HepG2 (cell line): ENCODE results near the gene COL4A2. TPM values are rescaled to one million over a fixed set of nuclear protein-coding genes. Genes with fewer than 3 reads are reported as not detected.

Experiments used
- ATAC-seq: fragments of 200-7000 bp; cut with Tn5 transposase; 3 replicates; pipeline ENCODE4 v1.9.1; 2020; ENCODE audit warnings: mild to moderate bottlenecking, moderate library complexity
- BruUV-seq: library from RNA; stranded (reverse); fragments of 400-500 nt; replicated peaks from 2 replicates; lab custom pipeline; 2021; lab: Mats Ljungman, UMichigan
- CTCF ChIA-PET: fragments of 300-600 bp; formaldehyde crosslinking; extraction: SDS; loops from one replicate; lab custom pipeline; 2021; ENCODE audit warnings: low total read pairs, inconsistent platforms, low intra/inter-chr PET ratio; lab: Yijun Ruan, JAX
- POLR2A ChIA-PET: fragments of 350-600 bp; sonication (Branson Sonifier 250); formaldehyde crosslinking; loops from one replicate; lab custom pipeline; 2020; ENCODE audit warnings: antibody characterized with exemption, inconsistent platforms; lab: Yijun Ruan, JAX
- DNase-seq: peaks from one replicate; pipeline ENCODE4 v3.0.0-alpha.2; 2015; ENCODE audit warnings: low spot score
- FAIRE-seq: peaks from 3 replicates; lab custom pipeline; 2011; peaks lifted over from hg19 to GRCh38; lab: Jason Lieb, UNC
- H2AFZ ChIP-seq: one replicate; pipeline ENCODE4 v1.6.1; 2011; ENCODE audit warnings: low read length, inconsistent platforms
- H3K27ac ChIP-seq: fragments of 300-600 bp; 3 replicates; pipeline ENCODE4 v1.8.0; 2011; ENCODE audit warnings: mixed run types, mild to moderate bottlenecking, mixed read lengths, low read length, inconsistent platforms; ENCODE audit not compliant: insufficient read depth; ENCODE audit errors: extremely low read length
- H3K27me3 ChIP-seq, 2 experiments: fragments of 200-600 bp in 1 of 2; 2 replicates in 1 of 2; 3 replicates in 1 of 2; pipeline versions ENCODE4 v1.6.0 to v1.8.0; 2011; ENCODE audit warnings: low read length in 2 of 2, mild to moderate bottlenecking in 2 of 2, moderate library complexity in 2 of 2, inconsistent platforms in 1 of 2; ENCODE audit not compliant: insufficient read depth in 2 of 2, control insufficient read depth in 1 of 2
- H3K36me3 ChIP-seq, 2 experiments: fragments of 200-600 bp in 1 of 2; replicated peaks in 1 of 2; 2 replicates in 1 of 2; 3 replicates in 1 of 2; pipeline versions ENCODE4 v1.5.1 to v1.8.0; 2011; ENCODE audit warnings: low read length in 2 of 2, inconsistent platforms in 1 of 2; ENCODE audit not compliant: insufficient read depth in 2 of 2, control insufficient read depth in 1 of 2
- H3K4me1 ChIP-seq: 2 replicates; pipeline ENCODE4 v1.5.1; 2012; ENCODE audit warnings: low read length, inconsistent platforms; ENCODE audit not compliant: insufficient read depth
- H3K4me2 ChIP-seq: 2 replicates; pipeline ENCODE4 v1.6.0; 2011; ENCODE audit warnings: low read depth, low read length, inconsistent platforms
- H3K4me3 ChIP-seq, 3 experiments: fragments of 200-600 bp in 1 of 3; sonication (generic), shearing (Covaris generic) in 1 of 3; replicated peaks in 1 of 3; 2 replicates each; pipeline ENCODE4 v1.5.1; 2011 to 2016; ENCODE audit warnings: low read length in 3 of 3, inconsistent platforms in 2 of 3, low read depth in 2 of 3, mild to moderate bottlenecking in 2 of 3, control low read depth in 1 of 3, mixed read lengths in 1 of 3; ENCODE audit not compliant: insufficient read depth in 1 of 3
- H3K79me2 ChIP-seq: one replicate; pipeline ENCODE4 v1.6.1; 2011; ENCODE audit warnings: low read length, inconsistent platforms; ENCODE audit not compliant: insufficient read depth
- H3K9ac ChIP-seq: 2 replicates; pipeline ENCODE4 v1.6.0; 2011; ENCODE audit warnings: mild to moderate bottlenecking, low read depth, low read length, inconsistent platforms; ENCODE audit not compliant: insufficient read depth
- H3K9me3 ChIP-seq: 2 replicates; pipeline ENCODE4 v1.5.1; 2012; ENCODE audit warnings: mild to moderate bottlenecking, low read length
- H4K20me1 ChIP-seq: 2 replicates; pipeline ENCODE4 v1.6.0; 2011; ENCODE audit warnings: inconsistent platforms, mild to moderate bottlenecking, low read length, moderate library complexity; ENCODE audit not compliant: insufficient read depth
- ZNF10 ChIP-seq: sonication (generic); formaldehyde crosslinking; IDR thresholded peaks from 2 replicates; pipeline ENCODE4 v1.4.0; 2020; ENCODE audit warnings: mild to moderate bottlenecking, low read depth, missing genetic modification reagents, borderline replicate concordance
- ZNF17 ChIP-seq: sonication (generic); formaldehyde crosslinking; IDR thresholded peaks from 2 replicates; pipeline ENCODE4 v1.5.0; 2020; ENCODE audit warnings: mild to moderate bottlenecking, missing genetic modification reagents
- ZNF407 ChIP-seq: sonication (generic); formaldehyde crosslinking; IDR thresholded peaks from one replicate; pipeline ENCODE4 v1.5.1; 2020; ENCODE audit warnings: mild to moderate bottlenecking, missing genetic modification reagents; ENCODE audit errors: not compliant biosample characterization
- ZNF484 ChIP-seq: sonication (generic); formaldehyde crosslinking; IDR thresholded peaks from 2 replicates; pipeline ENCODE4 v1.5.1; 2020; ENCODE audit warnings: mild to moderate bottlenecking, low read depth, missing genetic modification reagents, borderline replicate concordance
- ZNF496 ChIP-seq: sonication (generic); formaldehyde crosslinking; IDR thresholded peaks from 2 replicates; pipeline ENCODE4 v1.8.1; 2023; ENCODE audit warnings: mild to moderate bottlenecking, moderate library complexity, missing genetic modification reagents; ENCODE audit not compliant: insufficient replicate concordance
- WGBS: methylation state at CpG from one replicate; pipeline ENCODE4 v1.1.6; 2017; ENCODE audit warnings: low lambda C conversion rate; 5-methylcytosine and 5-hydroxymethylcytosine counted together
- in situ Hi-C: cut with HindIII; loops from 2 replicates; pipeline ENCODE4 v1.10.0; 2017; ENCODE audit warnings: low pct_unique_long_range_greater_than_20kb; ENCODE audit not compliant: extremely low pct_ligation_motif_present
- intact Hi-C: fragments of 100-400 bp; cut with micrococcal nuclease; formaldehyde crosslinking; loops from one replicate; pipeline ENCODE4 v1.10.0; 2022; ENCODE audit not compliant: unreplicated experiment
- polyA plus RNA-seq, 8 experiments: library from polyadenylated mRNA; depleted of rRNA in 3 of 8; stranded (reverse) in 7 of 8; unstranded in 1 of 8; fragments of >200 nt; fragmentation: Illumina TruSeq in 4 of 8; extraction: Trizol in 4 of 8; gene quantifications; 2 replicates each; pipeline versions ENCODE4 v1.2.1 to v1.2.3, GENCODE V29; 2011 to 2016; ENCODE audit warnings: low read depth in 4 of 8, missing spikeins in 1 of 8, mixed read lengths in 1 of 8; ENCODE audit not compliant: insufficient read depth in 1 of 8
- total RNA-seq, 5 experiments: library from RNA; depleted of rRNA; stranded (reverse); fragments of >200 nt; fragmentation: Illumina TruSeq; extraction: Trizol; gene quantifications; 2 replicates each; pipeline ENCODE4 v1.2.3, GENCODE V29; 2016; ENCODE audit warnings: low read depth in 1 of 5
- TF ChIP-seq, protein P1 (sequence below): sonication (generic); formaldehyde crosslinking; IDR thresholded peaks from 2 replicates; pipeline ENCODE4 v1.5.0; 2020; ENCODE audit warnings: mild to moderate bottlenecking, missing genetic modification reagents, borderline replicate concordance

Gene COL4A2
- total and polyA plus RNA-seq, 2 of the 13 experiments (the other 11 are each of a cell fraction or from before 2014, with no cell fraction given): 0.22 to 1.9 TPM

- no peak overlapping the region for H3K9ac ChIP-seq
- H3K36me3 ChIP-seq: peaks cover 5 to 20% of the 10 kb centered on the region in 2 experiments; a peak in 2 of 5 replicates
- POLR2A ChIA-PET: interaction anchor here (0.9 to 2.0 kb wide), 3 partner anchors 9 to 15 kb away, joined by 3 to 9 read pairs (median 6); partner anchors contain the start of gene RAB20
- in situ Hi-C loops (no loop called here), intact Hi-C loops (no loop called here)
- 96% methylated on average over 4 of the region's 4 CpGs for WGBS
- peaks cover 26% of the 10 kb centered on the region for H3K4me1 ChIP-seq
- H4K20me1 ChIP-seq: peaks cover 14% of the 10 kb centered on the region; the same call in 1 of the 2 replicates
- H2AFZ ChIP-seq: no peak overlapping the region
- no peak overlapping the region for H3K4me2 ChIP-seq
- no peak overlapping the region for H3K4me3 ChIP-seq
- TF ChIP-seq ZNF17 (CRISPR knock-in tag) (no peak), ZNF484 (no peak), ZNF10 (CRISPR knock-in tag) (no peak), ZNF407 (CRISPR knock-in tag) (no peak), ZNF496 (CRISPR knock-in tag) (no peak)
- TF ChIP-seq, protein P1, sequence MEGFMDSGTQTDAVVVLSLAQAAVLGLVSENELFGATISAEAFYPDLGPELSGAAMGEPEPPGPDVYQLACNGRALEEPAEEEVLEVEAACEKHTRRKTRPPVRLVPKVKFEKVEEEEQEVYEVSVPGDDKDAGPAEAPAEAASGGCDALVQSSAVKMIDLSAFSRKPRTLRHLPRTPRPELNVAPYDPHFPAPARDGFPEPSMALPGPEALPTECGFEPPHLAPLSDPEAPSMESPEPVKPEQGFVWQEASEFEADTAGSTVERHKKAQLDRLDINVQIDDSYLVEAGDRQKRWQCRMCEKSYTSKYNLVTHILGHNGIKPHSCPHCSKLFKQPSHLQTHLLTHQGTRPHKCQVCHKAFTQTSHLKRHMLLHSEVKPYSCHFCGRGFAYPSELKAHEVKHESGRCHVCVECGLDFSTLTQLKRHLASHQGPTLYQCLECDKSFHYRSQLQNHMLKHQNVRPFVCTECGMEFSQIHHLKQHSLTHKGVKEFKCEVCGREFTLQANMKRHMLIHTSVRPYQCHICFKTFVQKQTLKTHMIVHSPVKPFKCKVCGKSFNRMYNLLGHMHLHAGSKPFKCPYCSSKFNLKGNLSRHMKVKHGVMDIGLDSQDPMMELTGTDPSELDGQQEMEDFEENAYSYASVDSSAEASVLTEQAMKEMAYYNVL (CRISPR knock-in tag): no peak
- peaks cover 48% of the 10 kb centered on the region for H3K79me2 ChIP-seq
- DNase-seq (no peak), ATAC-seq (no peak), FAIRE-seq (no peak)
- H3K9me3 ChIP-seq: no peaks in the 10 kb centered on the region
- H3K27ac ChIP-seq: no peak overlapping the region
- H3K27me3 ChIP-seq: no peaks in the 10 kb centered on the region
- BruUV-seq: no TSS peak
- CTCF ChIA-PET: no interaction called here
Observed at GRCh38 chr13:110546378-110546777, 239.3 kb downstream of the COL4A2 start.
